ENCODE data around the gene RUNX2. TPM values are rescaled to one million over a fixed set of nuclear protein-coding genes. Genes with fewer than 3 reads are reported as not detected.

The RUNX2 gene
- total and polyA plus RNA-seq, 9 of the 15 experiments (the other 6 are each of a cell fraction or from before 2014, with no cell fraction given), result 0.29 to 1.00 (median 0.43) TPM

- TF ChIP-seq DEAF1 (CRISPR knock-in tag; IDR thresholded peaks at IDR 0.05) (no peak), PBX2 (CRISPR knock-in tag; IDR thresholded peaks at IDR 0.05; ENCODE audit: low read depth) (no peak), PBX2 (tag; conservative IDR thresholded peaks at IDR 0.05; ENCODE audit: low read depth) (no peak), CBX3 (IDR thresholded peaks at IDR 0.05; ENCODE audit: borderline replicate concordance in 1 of 2, low read length in 2 of 2) (no peak), YBX1 (IDR thresholded peaks at IDR 0.05) (no peak), STAT6 (CRISPR knock-in tag; IDR thresholded peaks at IDR 0.05) (no peak), SIX5 (IDR thresholded peaks at IDR 0.05; ENCODE audit: borderline replicate concordance in 1 of 2, insufficient read depth in 1 of 2, low read depth in 1 of 2, low read length in 2 of 2) (no peak), DMBX1 (CRISPR knock-in tag; IDR thresholded peaks at IDR 0.05; ENCODE audit: borderline replicate concordance) (peak; percentile 55; the same call in 1 of the 2 replicates), ZEB2 (IDR thresholded peaks at IDR 0.05) (no peak), ATF3 (IDR thresholded peaks at IDR 0.05) (0 out of 2 replicates have a peak, but pooled peaks have one; percentile 8), ATF3 (CRISPR knock-in tag; conservative IDR thresholded peaks at IDR 0.05) (no peak), ZNF311 (CRISPR knock-in tag; IDR thresholded peaks at IDR 0.05) (peak; percentile 51; the same call in 1 of the 2 replicates), RAD21 (CRISPR knock-in tag; conservative IDR thresholded peaks at IDR 0.05 in 1 of 2, IDR thresholded peaks at IDR 0.05 in 1 of 2) (no peak)
Measured at GRCh38 chr6:45301348-45302142, 26.6 kb upstream of the RUNX2 start (continued).

Data from K562 (cell line).